DOHH2 (cell line): ENCODE measurements around the gene MARS1.
"Not testable (repeated sequence)": the region's sequence is repeated elsewhere in the genome, so short reads cannot be mapped to it uniquely, and the experiment has no call there.

Experiments used
- H3F3A ChIP-seq: fragments of 200-600 bp; sonication (generic), shearing (Covaris generic); 2 replicates; pipeline ENCODE4 v1.6.0; 2016; ENCODE audit warnings: antibody characterized with exemption, mild to moderate bottlenecking; ENCODE audit not compliant: control insufficient read depth, insufficient read depth
- H3K27ac ChIP-seq: fragments of 200-600 bp; sonication (generic); 2 replicates; pipeline ENCODE4 v1.5.1; 2014; ENCODE audit warnings: low read depth, mild to moderate bottlenecking, low read length, moderate library complexity
- H3K27me3 ChIP-seq: fragments of 200-600 bp; sonication (generic); 2 replicates; pipeline ENCODE4 v1.6.1; 2014; ENCODE audit warnings: mild to moderate bottlenecking, low read length, mixed read lengths; ENCODE audit not compliant: control insufficient read depth
- H3K36me3 ChIP-seq: fragments of 200-600 bp; sonication (generic); 2 replicates; pipeline ENCODE4 v1.6.1; 2014; ENCODE audit warnings: mild to moderate bottlenecking, low read length, moderate library complexity, mixed read lengths; ENCODE audit not compliant: control insufficient read depth
- H3K4me1 ChIP-seq: fragments of 200-600 bp; sonication (generic); 2 replicates; pipeline ENCODE4 v1.6.1; 2014; ENCODE audit warnings: mild to moderate bottlenecking, low read length, mixed read lengths; ENCODE audit not compliant: control insufficient read depth
- H3K4me2 ChIP-seq: fragments of 200-600 bp; sonication (generic); 2 replicates; pipeline ENCODE4 v1.6.0; 2014; ENCODE audit warnings: mild to moderate bottlenecking, low read length, moderate library complexity
- H3K4me3 ChIP-seq: fragments of 200-600 bp; sonication (generic); 2 replicates; pipeline ENCODE4 v1.5.1; 2014; ENCODE audit warnings: mild to moderate bottlenecking, low read length, mixed read lengths
- H3K79me2 ChIP-seq: fragments of 200-600 bp; sonication (generic); 2 replicates; pipeline ENCODE4 v1.6.1; 2014; ENCODE audit warnings: mild to moderate bottlenecking, low read length, mixed read lengths; ENCODE audit not compliant: control insufficient read depth
- H3K9me2 ChIP-seq: fragments of 200-600 bp; sonication (generic); replicated peaks from 2 replicates; pipeline ENCODE4 v1.6.1; 2014; ENCODE audit warnings: mild to moderate bottlenecking, low read length, mixed read lengths; ENCODE audit not compliant: control insufficient read depth
- H3K9me3 ChIP-seq: fragments of 200-600 bp; sonication (generic); 2 replicates; pipeline ENCODE4 v1.6.1; 2014; ENCODE audit warnings: antibody characterized with exemption, low read length, mixed read lengths; ENCODE audit not compliant: control insufficient read depth, insufficient read depth
- H4K20me1 ChIP-seq: fragments of 200-600 bp; sonication (generic); 2 replicates; pipeline ENCODE4 v1.6.0; 2014; ENCODE audit warnings: low read depth, mild to moderate bottlenecking, antibody characterized with exemption, low read length, moderate library complexity; ENCODE audit not compliant: control insufficient read depth, insufficient read depth
- CTCF ChIP-seq: fragments of 200-600 bp; sonication (generic); IDR thresholded peaks from one replicate; pipeline ENCODE4 v1.5.1; 2014; ENCODE audit warnings: antibody characterized with exemption, mild to moderate bottlenecking, low read depth, low read length; ENCODE audit not compliant: poor library complexity, severe bottlenecking
- EZH2phosphoT487 ChIP-seq: fragments of 200-600 bp; sonication (generic); IDR thresholded peaks from 2 replicates; pipeline ENCODE4 v1.6.1; 2017; ENCODE audit warnings: borderline replicate concordance, mild to moderate bottlenecking, antibody characterized with exemption, low read length, moderate library complexity, mixed read lengths

The MARS1 gene

GRCh38 chr12:57500213-57500612 lies 12.3 kb downstream of the MARS1 start:
- Histone ChIP-seq H3K4me1 (no peaks in the 10 kb centered on the region), H3K9me3 (no peaks in the 10 kb centered on the region), H3F3A (no peaks in the 10 kb centered on the region), H3K27me3 (no peaks in the 10 kb centered on the region), H3K4me2 (no peak overlapping the region), H3K36me3 (peaks cover 85% of the 10 kb centered on the region), H4K20me1 (no peaks in the 10 kb centered on the region; the same call in 1 of the 2 replicates), H3K79me2 (peaks cover 6% of the 10 kb centered on the region; the same call in 1 of the 2 replicates), H3K27ac (no peak overlapping the region), H3K9me2 (no peaks in the 10 kb centered on the region), H3K4me3 (no peak overlapping the region)
- TF ChIP-seq CTCF (no peak), EZH2phosphoT487 (no peak)

DNA sequence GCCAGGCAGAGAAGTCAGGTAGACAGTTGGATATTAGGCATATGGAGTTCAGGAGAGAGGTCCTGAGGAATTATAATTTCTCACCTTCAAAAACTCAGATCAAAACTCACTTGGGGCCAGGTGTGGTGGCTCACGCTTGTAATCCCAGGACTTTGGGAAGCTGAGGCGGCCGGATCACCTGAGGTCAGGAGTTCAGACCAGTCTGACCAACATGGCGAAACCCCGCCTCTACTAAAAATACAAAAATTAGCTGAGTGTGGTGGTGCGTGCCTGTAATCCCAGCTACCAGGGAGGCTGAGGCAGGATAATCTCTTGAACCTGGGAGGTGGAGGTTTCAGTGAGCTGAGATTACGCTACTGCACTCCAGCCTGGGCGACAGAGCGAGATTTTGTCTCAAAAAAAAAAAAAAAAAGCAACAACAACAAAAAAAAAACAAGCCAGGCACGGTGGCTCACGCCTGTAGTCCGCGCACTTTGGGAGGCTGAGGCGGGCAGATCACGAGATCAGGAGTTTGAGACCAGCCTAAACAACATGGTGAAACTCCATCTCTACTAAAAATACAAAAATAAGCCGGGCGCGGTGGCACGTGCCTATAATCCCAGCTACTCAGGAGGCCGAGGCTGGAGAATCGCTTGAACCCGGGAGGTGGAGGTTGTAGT lies 14.6 kb downstream of the MARS1 start:
- H3K27ac ChIP-seq, H3K79me2 ChIP-seq, H3K9me3 ChIP-seq, H3K4me2 ChIP-seq, H4K20me1 ChIP-seq, H3K4me1 ChIP-seq, H3K27me3 ChIP-seq, H3K9me2 ChIP-seq, H3K4me3 ChIP-seq, H3F3A ChIP-seq: not testable (repeated sequence)
- peaks cover 81% of the 10 kb centered on the region for H3K36me3 ChIP-seq

DNA sequence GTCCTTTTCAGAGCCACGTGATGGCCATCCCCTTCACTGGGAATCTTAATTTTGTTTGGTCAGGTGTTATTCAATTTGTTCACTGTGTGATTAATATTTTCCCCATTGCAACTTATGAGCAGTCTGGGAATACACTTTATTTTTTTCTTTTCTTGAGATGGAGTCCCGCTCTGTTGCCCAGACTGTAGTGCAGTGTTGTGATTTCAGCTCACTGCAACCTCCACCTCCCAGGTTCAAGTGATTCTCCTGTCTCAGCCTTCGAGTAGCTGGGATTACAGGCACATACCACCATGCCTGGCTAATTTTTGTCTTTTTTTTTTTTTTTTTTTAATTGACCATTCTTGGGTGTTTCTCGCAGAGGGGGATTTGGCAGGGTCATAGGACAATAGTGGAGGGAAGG lies 18.7 kb downstream of the MARS1 start:
- not testable (repeated sequence) for H3K27me3 ChIP-seq, H3K4me1 ChIP-seq, H4K20me1 ChIP-seq, H3K4me2 ChIP-seq, H3K27ac ChIP-seq, H3F3A ChIP-seq, H3K79me2 ChIP-seq, H3K9me2 ChIP-seq, H3K4me3 ChIP-seq, H3K9me3 ChIP-seq
- peaks cover 66% of the 10 kb centered on the region for H3K36me3 ChIP-seq

DNA sequence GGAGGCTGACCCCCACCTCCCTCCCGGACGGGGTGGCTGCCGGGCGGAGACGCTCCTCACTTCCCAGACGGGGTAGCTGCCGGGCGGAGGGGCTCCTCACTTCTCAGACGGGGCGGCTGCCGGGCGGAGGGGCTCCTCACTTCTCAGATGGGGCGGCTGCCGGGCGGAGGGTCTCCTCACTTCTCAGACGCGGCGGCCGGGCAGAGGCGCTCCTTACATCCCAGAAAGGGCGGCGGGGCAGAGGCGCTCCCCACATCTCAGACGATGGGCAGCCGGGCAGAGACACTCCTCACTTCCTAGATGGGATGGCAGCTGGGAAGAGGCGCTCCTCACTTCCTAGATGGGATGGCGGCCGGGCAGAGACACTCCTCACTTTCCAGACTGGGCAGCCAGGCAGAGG lies 19.9 kb downstream of the MARS1 start:
- H3K27me3 ChIP-seq, H3K27ac ChIP-seq, H3K9me2 ChIP-seq, H3K4me3 ChIP-seq, H3K4me2 ChIP-seq, H3K79me2 ChIP-seq, H3K4me1 ChIP-seq, H3K9me3 ChIP-seq, H4K20me1 ChIP-seq: not testable (repeated sequence)
- peaks cover 68% of the 10 kb centered on the region for H3K36me3 ChIP-seq
- H3F3A ChIP-seq: peaks cover 10% of the 10 kb centered on the region

DNA sequence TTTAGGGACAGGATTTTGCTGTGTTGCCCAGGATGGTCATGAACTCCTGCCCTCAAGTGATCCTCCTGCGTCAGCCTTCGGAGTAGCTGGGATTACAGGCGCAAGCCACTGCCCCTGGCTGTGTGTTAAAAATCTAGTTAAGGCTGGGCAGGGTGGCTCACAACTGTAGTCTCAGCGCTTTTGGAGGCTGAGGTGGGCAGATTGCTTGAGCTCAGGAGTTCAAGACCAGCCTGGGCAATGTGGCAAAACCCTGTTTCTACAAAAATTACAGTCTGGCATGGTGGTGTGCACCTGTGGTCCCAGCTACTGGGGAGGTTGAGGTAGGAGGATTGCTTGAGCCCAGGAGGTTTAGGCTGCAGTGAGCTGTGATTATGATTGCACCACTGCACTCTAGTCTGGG lies 23.3 kb downstream of the MARS1 start:
- Histone ChIP-seq H3K9me3 (no peaks in the 10 kb centered on the region), H3K27me3 (no peaks in the 10 kb centered on the region), H3K9me2 (no peaks in the 10 kb centered on the region), H3K4me3 (no peak overlapping the region), H3K4me1 (no peaks in the 10 kb centered on the region), H4K20me1 (no peaks in the 10 kb centered on the region), H3K4me2 (no peak overlapping the region), H3K27ac (no peak overlapping the region), H3K79me2 (no peaks in the 10 kb centered on the region), H3F3A (peaks cover 28% of the 10 kb centered on the region), H3K36me3 (peaks cover 68% of the 10 kb centered on the region)
- TF ChIP-seq EZH2phosphoT487 (no peak), CTCF (no peak)
